GM15510 (cell line): ENCODE data around the gene SLC37A2.

ENCODE experiments used
- POLR2A ChIP-seq: IDR thresholded peaks from 3 replicates; pipeline ENCODE4 v1.6.1; 2011; ENCODE audit warnings: borderline replicate concordance; ENCODE audit not compliant: insufficient read length; ENCODE audit errors: extremely low read depth

SLC37A2 gene

GRCh38 chr11:125062931-125063428 is at the start of gene SLC37A2:
SLC37A2 (plus strand) TSS chr11:125063305; CDS start chr11:125063368, 63 bp downstream.
- TF ChIP-seq POLR2A = peak; percentile 91

- TF ChIP-seq POLR2A = no peak
These were observed 46.7 kb upstream of the SLC37A2 start for GRCh38 chr11:125016413-125016812.

GRCh38 chr11:125020342-125020741 is 42.8 kb upstream of the SLC37A2 start:
- no peak for TF ChIP-seq POLR2A

- no peak for TF ChIP-seq POLR2A
These were observed 40.6 kb upstream of the SLC37A2 start for GRCh38 chr11:125022551-125022950.

- TF ChIP-seq POLR2A = no peak
These were observed 37.1 kb upstream of the SLC37A2 start for GRCh38 chr11:125025968-125026367.

- TF ChIP-seq POLR2A = no peak
These were observed 26.2 kb upstream of the SLC37A2 start for GRCh38 chr11:125036933-125037332.

GRCh38 chr11:125049164-125049792 is 13.8 kb upstream of the SLC37A2 start:
- TF ChIP-seq POLR2A = no peak

GRCh38 chr11:125052047-125052446 is 11.1 kb upstream of the SLC37A2 start:
- no peak for TF ChIP-seq POLR2A

GRCh38 chr11:125053167-125053566 is 9.9 kb upstream of the SLC37A2 start:
- no peak for TF ChIP-seq POLR2A

- TF ChIP-seq POLR2A = no peak
These were observed 7.9 kb upstream of the SLC37A2 start for GRCh38 chr11:125055107-125055715.

- no peak for TF ChIP-seq POLR2A
These were observed 6.0 kb upstream of the SLC37A2 start for GRCh38 chr11:125056931-125057692.

GRCh38 chr11:125057693-125058016 is 5.5 kb upstream of the SLC37A2 start:
- TF ChIP-seq POLR2A = no peak

- TF ChIP-seq POLR2A = no peak
These were observed 1.8 kb upstream of the SLC37A2 start for GRCh38 chr11:125061281-125061680.

GRCh38 chr11:125062218-125062930 is 731 bp upstream of the SLC37A2 start:
- no peak for TF ChIP-seq POLR2A

- TF ChIP-seq POLR2A = no peak
These were observed 431 bp downstream of the SLC37A2 start for GRCh38 chr11:125063429-125064043.

GRCh38 chr11:125064070-125064469 is 965 bp downstream of the SLC37A2 start:
- no peak for TF ChIP-seq POLR2A

GRCh38 chr11:125068368-125068767 is 5.3 kb downstream of the SLC37A2 start:
- TF ChIP-seq POLR2A = no peak
